ENCODE results near the gene COL7A1.

Gene COL7A1

DNA sequence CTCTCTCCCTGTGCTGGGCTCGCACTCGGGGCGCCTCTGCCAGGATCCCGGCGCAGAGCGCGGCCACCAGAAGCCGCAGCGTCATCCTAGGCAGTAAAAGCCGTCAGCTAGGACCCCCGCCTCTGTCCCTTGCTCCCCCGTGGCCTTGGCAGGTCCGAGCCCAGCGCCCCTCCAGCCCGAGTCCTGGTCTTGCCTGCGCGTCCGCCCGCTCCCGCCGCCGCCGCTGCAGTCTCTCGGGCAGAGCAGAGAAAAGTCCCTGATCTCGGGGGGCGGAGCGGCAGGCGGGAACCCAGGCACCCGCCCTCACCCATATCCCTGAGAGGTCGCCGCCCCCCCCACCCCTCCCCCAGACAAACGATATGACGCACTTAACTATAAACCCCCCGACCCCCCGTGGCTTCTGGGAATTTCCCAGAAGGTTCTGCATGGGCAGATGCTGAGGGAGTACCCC, at the start of gene COL7A1:
TSS of gene COL7A1 (minus strand) at position 255 of the 451 bp plus-strand sequence. CDS start at position 85, 170 bp downstream.
- DNase-seq (ENCODE audit: low spot score) = no peak

DNA sequence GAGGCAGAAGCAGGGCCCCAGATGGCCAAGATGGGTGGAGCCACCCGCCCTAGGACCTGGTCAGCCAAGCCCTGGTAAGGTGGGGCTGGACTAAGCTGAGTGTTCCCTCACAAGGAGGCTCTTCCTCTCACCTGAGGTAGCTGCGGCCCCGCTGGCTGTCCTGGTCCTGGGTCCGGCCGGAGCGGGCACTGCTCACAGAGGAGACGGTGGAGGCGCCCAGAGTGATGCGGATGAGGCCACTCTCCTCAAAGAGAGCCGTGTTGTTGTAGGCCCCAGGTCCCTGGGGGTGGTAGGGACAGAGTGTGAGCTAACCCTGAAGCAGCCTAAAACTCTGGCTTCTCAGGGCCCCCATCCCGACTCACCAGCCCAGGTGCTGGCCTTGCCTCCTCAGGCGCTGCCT, 47.5 kb upstream of the COL7A1 start:
- DNase-seq (ENCODE audit: low spot score) = no peak

DNA sequence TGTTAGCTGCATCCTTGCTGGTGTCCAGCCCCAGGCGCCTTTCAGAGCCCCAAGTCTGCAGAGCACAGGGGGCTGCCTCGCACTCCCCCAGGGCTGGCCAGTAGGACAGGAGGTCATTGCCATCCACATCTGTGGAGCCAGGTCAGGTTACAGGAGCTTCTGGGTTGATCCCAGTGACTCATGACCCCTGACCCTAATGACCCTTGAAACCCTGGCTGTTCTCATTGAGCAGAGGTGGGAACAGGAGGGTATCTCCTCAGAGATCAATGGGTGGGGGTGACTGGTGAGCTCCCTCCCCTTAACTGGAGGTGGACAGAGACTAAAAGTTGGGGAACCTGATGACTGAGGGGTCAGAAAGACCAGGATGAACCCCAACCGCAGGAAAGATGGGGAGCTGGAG, 46.3 kb upstream of the COL7A1 start:
- DNase-seq (ENCODE audit: low spot score) = no peak

DNA sequence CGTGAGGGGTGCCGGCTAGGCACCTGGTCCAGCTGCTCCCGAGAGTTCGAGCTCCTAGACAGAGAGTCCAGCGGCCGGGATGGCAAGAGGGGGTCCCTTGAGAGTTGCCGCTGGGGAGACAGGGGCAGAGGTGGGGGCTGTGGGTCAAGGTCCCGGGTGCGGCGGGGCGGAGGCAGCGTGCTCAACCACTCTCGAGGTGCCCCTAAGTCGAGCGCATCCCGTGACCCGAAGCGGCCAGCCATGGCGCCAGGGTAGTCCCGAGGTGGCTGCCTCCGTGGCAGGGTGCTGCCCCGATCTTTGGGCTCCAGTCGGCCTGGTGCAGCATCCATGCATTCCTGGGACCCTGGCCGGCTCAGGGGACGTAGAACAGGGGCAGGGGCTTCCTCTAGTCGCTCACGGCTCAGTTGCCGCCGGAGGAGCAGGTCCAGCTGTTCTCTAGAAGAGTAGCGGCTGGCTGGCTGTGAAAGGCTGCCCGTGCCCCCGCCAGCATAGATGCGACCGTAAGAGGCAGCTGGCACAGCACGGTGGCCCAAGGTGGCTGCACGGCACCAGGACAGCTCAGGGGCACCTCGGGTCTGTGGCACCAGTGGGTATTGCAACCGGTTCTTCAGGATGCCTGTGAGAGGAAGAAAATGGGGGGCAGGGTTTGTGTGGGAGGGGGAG, 44.9 kb upstream of the COL7A1 start:
- no peak for DNase-seq (ENCODE audit: low spot score)

DNA sequence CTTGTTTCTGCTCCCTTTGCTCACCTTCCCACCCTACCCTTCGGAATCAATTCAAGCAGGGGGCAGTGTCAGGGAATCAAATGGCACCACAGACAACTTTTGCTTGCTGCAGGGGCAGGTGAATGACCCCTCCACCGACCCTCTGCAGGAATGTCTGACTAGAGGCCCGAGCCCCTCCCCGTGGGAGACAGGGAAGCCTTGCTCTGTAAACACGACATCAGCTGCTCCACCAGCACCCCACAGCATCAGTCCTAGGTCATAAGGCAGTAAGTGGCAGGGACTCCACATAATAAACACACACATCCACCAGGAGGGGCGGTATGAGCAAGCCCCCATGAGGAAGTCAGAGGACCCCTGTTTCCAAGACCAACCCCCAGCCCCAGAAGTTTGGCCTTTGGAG, 42.2 kb upstream of the COL7A1 start:
- no peak for DNase-seq (ENCODE audit: low spot score)

DNA sequence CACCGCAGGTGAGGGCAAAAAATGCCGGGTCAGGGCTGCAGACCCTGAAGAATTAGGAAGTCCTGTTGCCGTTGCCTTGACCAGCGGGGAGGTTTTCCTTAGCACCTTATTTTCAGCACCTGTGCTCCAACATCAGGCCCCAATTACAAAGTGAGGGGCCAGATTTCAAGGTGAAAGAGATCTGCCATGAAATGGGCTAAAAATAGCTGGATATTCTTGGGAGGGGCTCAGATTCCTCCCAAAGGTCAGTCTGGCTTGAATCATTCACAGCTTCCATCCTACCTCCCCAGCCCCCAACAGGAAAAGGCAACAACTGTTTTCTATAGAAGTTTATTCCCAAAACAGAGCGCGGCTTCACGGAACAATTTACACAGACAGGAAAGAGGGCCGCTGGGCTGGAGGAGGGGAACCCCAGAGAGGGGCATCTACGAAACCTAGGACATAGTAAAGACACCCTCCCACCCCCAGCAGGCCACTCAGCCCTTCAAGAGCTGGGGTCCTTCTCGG, 41.1 kb upstream of the COL7A1 start:
- DNase-seq (ENCODE audit: low spot score) = no peak

DNA sequence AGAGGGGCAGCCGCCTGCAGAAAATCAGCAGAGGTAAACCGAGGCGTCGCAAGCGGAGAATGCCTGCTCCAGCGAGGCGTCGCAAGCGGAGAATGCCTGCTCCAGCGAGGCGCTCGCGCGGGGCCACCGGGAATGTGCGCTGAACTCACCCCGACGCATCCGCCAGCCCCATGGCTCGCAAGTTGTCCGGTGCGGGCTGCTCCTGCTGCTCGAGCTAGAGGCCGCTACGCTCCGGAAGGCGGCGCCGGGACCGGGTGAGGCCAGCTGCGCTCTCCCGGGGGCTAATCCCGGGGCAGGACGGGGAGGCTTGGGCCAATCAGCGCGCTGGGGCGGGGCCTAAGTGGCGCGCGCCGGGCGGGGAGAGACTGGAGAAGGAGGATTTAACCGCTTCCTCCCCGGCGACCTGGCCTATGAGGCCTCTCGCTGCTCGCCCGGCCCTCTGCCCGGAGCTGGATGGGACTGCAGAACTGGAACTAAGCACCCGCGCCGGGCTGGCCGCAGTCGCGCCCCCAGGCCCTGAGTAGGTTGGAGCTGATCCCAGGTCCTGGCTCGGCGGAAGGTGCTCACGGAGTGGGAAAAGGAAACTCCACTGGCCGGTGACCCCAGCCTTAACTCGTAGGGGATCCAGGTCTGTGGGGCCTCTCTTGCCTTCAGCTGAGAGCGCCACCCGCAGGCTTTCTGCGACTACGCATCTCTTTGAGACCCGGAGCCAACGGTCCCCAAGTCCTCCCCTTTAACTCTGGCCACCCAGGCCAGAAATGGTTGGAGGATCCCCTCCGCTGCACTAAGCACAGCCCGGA, 40.3 kb upstream of the COL7A1 start, which contains the start of gene SLC26A6:
TSS of gene SLC26A6 (minus strand) at position 240 of the 800 bp plus-strand sequence. CDS start at position 172, 68 bp downstream.
- DNase-seq (ENCODE audit: low spot score) = peak; percentile 94

DNA sequence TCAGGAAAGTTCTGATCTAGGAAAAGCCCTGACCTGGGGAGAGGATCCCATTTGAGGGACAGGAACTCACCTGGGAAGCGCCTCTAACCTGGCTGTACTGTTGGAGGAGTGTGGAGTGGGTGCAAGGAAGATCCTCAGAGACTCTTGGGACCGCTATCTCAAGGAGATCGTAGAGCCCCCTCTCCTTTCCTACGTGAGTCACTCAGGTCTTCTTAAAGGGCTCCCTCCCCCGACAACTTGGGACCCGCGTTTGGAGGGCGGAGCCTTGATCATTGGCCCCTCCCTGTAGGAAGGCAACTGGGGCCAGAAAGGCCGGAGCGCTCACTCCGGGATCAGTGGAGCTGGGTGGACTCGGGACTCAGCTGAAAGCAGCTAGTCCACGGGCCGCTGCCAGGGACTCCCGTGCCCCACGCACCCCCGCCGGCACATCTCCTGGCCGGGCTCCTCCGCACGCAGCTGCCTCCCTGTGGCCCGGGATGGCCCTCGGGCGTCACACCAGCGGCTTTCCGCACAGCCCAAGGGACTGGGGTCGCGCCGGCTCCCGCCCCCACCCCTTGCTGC, 39.6 kb upstream of the COL7A1 start:
- peak; percentile 44 for DNase-seq (ENCODE audit: low spot score)

DNA sequence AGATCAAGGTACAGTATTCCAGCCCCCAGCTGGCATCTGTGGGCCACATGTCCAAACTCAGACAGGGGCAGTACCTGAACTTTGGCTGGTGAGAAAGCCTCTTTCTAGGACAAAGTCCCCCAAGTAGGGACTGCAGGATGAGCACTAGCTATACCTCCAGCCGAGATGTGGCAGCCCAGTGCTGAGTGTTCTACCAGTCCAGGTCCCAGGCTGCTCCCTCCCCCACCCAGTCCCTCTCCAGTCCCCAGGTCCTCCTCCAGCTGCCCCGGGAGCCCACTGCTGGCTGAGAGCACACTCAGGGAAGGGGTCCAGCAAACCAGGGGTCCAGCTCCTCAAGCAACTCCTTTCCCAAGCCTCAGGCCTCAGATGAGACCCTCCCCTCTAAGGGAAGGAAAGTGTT, 38.6 kb upstream of the COL7A1 start:
- DNase-seq (ENCODE audit: low spot score) = no peak

DNA sequence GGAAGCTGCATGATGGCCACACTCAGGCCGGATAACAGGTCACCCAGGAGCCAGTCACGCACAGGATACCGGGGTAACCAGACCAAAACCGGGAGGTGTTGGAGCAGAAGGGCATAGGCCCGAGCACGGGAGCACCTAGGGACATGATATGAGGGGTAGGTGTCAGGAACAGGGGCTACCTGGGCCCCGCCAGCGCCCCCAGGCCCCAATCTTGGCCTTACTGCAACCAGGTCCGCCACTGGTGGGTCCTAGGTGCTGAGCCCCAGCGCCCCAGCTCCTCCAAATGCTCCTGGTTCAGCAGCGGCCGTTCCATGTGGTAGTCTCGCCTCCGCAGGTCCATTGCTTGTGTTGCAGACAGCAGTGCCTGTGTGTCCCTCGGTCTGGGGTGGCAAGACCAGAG, 38.1 kb upstream of the COL7A1 start:
- DNase-seq (ENCODE audit: low spot score) = no peak

DNA sequence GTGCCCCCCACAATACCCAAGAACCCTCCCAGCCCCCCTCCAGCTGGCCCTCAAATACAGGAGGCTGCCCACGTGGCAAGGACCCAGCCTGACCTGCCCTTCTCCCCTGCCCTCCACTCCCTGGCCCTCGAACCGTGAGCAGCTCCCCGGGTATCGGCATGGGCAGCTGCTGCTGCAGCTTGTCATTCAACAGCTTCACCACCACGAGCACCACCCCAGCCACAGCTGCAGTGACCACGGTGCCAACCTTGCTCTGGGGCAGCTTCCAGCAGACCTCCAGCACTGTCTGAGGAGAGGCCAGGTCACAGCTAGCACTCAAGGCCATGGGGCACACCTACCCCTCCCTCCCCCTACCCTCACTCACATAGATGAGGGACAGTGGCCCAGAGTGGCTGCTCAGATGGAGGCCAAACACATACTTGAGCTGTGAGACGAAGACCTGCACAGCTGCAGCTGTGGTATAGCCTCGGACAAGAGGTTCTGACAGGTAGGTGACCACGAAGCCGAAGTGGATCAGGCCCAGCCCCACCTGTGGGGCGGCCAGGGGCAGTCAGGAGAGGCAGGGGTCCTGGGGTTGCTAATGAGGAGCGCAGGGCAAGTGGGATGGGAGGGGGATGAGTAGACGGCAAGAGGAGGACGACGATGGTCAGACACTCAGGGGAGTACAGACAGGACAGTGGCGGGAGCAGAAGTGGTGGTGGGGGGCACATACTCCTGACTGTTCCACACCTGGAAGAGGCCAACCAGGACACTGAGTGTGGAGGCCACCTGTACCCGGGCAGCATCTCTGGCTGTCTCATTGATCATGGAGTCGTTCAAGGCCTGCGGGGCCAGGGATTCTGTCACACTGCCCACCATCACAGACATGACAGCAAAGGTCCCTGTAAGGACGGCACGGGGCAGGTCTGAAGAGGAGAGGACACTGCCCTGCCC, 36.7 kb upstream of the COL7A1 start:
- no peak for DNase-seq (ENCODE audit: low spot score)

DNA sequence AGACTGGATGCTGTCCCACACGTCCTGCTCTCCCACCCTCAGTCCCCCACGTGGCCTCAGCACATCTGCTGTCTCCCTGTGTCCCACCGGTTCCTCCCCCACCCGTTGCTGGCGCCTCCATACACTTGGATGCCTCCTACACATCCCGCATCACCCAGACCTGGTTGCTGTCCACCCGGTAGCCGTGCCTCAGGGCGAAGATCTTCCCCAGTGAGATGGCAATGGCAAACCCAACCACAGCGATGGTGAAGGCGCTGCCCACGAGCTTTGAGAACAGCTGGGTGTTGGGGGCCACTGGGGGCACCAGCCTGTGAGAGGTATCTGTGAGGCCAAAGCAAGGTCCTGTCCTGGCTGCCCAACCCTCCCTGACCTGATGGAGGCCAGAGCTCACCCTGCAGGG, 35.7 kb upstream of the COL7A1 start:
- DNase-seq (ENCODE audit: low spot score) = no peak

DNA sequence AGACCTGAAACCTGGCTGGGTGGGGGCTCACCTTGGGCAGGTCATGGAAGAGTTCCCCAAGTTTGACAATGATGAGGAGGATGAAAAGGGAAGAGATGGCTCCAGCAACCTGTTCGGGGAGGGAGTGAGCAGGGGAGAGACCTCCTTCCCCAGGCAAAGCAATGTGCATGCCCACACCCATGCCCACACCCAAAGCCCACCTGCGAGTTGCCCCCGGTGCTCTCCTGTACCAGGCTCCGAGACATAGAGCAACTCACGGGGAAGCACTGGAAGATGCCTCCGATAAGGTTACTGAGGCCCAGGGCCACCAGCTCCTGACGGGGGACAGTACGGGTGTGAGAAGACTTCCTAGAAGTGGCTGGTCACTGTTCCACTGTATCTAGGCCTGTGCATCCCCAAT, 35.3 kb upstream of the COL7A1 start:
- no peak for DNase-seq (ENCODE audit: low spot score)

DNA sequence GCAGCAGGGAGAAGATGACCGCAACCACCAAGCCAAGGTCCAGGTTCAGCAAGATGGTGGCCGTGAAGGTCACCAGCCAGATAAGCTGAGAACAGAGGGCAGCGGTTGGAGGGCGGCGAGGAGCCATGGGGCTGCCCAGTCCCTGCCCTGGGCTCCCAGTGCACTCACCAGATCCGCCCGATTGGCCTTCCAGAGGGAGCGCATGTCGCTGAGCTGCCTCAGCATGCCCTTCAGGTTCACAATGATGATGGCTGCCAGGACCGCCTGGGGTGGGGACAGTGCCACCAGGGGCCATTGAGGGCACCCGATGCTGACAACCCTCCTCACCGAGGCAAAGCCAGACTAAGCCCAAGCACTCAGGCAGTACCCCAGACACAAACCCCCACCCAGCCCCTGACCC, 34.8 kb upstream of the COL7A1 start:
- no peak for DNase-seq (ENCODE audit: low spot score)

DNA sequence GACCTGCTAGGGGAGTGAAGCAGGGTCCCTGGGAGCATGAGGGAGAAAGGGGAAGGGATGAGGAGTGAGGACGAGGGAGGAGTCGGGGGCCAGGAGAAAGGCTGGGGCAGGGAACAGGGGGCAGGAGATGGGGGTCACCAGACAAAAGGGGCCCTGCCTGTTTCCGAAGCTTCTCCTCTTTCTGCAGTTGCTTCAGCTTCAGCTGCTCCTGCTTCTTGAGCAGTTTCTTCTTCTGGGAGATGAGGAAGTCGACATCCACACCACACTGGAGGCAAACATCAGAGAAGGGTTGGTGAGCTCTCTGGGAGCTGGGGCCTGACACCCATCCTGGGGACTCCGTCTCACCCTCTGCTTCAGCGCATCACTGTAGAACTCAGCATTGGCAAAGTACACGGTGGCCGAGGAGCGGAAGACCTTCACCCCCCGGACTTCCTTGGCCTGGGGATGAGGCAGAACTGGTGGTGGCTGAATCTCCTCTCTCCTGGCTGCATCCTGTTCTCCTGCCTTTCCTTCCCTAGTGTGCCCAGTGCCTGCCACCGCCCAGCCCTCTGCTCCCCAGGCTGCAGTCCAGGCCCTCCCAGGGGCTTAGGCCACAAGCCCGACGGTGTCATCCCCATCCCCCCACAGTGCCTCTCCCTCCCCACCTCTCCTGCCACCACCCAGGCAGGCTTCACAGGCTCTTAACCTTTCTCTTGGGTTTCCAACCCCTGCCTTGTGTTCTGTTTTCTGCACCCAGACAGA, 33.3 kb upstream of the COL7A1 start:
- no peak for DNase-seq (ENCODE audit: low spot score)

DNA sequence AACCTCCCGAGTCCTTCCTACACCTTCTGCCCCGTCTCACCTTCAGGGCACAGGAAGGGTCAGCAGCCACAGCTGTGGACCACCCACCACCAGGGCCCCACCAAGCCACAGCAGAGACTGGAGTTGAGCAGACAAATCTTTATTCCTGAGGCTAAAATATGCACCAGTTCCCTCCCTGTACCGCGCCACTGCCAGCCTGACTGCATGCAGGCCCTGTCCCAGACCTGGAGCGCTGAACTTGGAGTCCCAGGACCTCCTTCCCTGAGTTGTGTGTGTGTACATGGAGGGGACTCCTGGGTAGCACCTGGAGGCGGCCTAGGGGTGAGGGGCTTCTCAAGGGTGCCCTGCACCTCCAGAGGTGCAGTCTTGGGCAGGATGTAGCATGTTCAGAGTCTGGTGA, 30.5 kb upstream of the COL7A1 start:
- no peak for DNase-seq (ENCODE audit: low spot score)

DNA sequence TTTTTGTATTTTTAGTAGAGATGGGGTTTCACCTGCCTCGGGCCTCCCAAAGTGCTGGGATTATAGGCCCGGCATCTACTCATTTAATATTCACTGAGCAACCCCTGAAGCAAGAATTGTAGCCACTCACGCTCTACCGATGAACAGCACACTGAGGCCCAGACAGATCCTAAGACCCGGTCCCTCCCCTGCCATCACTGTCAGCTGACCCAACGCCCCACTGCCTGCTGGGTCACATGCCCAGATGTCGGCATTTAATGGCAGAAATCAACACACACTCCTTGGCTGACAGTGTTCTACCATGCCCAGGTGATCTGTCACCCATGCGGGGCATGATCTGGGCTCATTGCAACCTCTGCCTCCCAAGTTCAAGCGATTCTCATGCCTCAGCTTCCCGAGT, 29.6 kb upstream of the COL7A1 start:
- no peak for DNase-seq (ENCODE audit: low spot score)

DNA sequence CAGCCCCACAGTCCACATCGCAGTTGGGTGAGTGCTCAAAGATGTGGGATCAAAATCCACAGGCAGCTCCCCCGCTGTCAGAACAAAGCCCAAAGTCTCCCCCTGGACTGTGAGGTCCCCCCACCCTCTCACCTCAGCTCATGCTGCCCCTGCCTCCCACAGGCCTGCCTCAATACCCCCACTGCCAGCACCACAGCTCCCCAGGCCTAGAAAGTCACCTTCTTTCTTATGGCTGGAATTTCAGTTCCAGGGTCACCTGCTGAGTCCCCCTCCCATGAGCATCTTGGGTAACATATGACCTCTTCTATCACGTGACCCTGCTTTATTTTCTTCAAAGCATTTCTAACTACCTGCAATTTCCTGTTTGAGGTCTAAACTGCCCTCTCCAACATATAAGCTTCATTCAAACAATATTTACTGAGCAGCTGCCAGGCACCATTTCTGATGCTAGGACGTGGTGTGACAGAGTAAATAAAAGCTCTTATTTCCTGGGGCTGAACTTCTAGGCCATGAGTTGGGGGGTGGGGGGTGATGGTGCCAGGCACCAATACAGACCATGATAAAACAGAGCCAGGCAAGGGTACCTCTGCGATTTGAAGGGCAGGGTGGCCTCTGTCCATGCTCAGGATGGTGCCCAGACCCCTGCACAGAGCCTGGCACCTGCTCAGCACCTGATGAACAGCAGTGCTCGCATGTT, 28.9 kb upstream of the COL7A1 start:
- peak; percentile 81 for DNase-seq (ENCODE audit: low spot score)

DNA sequence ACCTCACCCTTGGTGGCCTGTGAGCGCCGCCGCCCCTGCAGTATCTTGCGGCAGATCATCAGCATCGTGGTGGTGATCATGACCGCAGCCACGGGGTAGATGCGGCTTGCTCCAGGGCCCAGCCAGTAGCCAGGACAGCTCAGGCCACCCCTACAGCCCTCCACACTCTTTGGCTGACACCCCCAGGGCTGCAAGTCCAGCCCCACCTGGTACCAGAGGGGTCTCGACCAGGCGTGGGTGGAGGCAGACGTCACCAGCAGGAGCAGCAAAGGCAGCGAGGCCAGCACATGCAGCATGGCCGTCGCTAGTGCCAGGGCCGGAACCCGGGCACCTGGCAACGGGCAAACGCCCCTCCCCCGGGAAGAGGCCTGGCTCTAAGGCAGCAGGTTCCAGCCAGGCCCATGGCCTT, 26.3 kb upstream of the COL7A1 start, which contains the start of gene TMEM89:
TSS of gene TMEM89 (minus strand) at position 309 of the 409 bp plus-strand sequence. CDS start at position 296, 13 bp downstream.
- no peak for DNase-seq (ENCODE audit: low spot score)
